Measurements from ENCODE around the gene AURKA.

DNA sequence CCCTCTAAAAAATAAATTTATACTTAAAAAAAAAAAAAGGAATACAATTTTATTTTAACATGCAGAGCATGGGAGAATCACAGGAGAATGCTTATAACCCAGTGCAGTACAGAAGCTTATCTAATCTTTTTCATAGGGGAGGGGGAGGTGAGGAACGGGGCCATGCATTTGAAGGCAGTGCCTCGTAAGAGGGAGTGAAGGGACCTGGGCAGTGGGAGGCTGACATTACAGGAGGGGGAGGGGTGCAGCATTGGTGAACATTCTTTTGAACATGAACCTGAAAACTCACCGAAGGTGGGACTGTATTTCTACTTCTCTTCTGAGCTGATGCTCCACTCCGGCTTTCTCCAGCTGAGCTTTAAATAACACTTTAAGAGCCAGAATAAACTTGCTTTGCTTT lies 9.3 kb downstream of the AURKA start:
- TF ChIP-seq, protein P1, sequence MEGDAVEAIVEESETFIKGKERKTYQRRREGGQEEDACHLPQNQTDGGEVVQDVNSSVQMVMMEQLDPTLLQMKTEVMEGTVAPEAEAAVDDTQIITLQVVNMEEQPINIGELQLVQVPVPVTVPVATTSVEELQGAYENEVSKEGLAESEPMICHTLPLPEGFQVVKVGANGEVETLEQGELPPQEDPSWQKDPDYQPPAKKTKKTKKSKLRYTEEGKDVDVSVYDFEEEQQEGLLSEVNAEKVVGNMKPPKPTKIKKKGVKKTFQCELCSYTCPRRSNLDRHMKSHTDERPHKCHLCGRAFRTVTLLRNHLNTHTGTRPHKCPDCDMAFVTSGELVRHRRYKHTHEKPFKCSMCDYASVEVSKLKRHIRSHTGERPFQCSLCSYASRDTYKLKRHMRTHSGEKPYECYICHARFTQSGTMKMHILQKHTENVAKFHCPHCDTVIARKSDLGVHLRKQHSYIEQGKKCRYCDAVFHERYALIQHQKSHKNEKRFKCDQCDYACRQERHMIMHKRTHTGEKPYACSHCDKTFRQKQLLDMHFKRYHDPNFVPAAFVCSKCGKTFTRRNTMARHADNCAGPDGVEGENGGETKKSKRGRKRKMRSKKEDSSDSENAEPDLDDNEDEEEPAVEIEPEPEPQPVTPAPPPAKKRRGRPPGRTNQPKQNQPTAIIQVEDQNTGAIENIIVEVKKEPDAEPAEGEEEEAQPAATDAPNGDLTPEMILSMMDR (IDR thresholded peaks at IDR 0.05) = no peak
- TF ChIP-seq POLR2A (IDR thresholded peaks at IDR 0.05) = no peak

All from thyroid gland (tissue), 4 donors.